ENCODE results near the gene ZNF564. TPM values are rescaled to one million over a fixed set of nuclear protein-coding genes. Genes with fewer than 3 reads are reported as not detected.

ZNF564 gene
- polyA plus RNA-seq, 6 donors from 2014 or later = 14.8 to 22.7 (median 18.7) TPM

GRCh38 chr19:12546068-12546467 lies 5.2 kb downstream of the ZNF564 start:
- H3K27ac Mint-ChIP-seq = peak overlapping the region in 2 of 6 donors; percentile 46 to 70
- peaks cover 46 to 76% (median 66%) of the 10 kb centered on the region in 3 donors for H3K4me1 Mint-ChIP-seq
- DNase-seq (no peak), ATAC-seq (ENCODE audit: low read depth in 2 of 2) (no peak)
- peaks cover 0 to 8% (median 3%) of the 10 kb centered on the region in 7 donors for H3K9me3 Mint-ChIP-seq
- no peak overlapping the region for H3K4me3 Mint-ChIP-seq
- H3K36me3 Mint-ChIP-seq = peaks cover 8 to 11% of the 10 kb centered on the region in 2 donors
- no peaks in the 10 kb centered on the region for H3K27me3 Mint-ChIP-seq

DNA sequence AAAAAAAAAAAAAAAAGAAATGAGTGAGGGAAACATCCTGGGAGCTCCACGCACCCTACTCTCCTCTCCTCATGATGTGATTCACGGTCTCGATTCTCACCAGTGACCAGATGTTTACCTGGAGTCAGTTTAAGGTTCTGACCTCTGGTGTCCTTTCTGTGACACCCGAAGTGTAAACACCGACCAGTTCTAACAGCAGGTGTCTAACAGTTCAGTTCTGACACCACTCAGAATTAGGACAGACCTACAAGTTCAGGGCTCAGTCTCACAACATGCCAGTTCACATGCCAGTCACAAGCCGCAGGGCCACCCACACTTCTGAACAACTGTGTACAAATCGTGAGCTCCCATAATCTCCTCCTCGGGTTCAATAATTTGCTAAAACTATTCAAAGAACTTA lies 6.0 kb downstream of the ZNF564 start:
- Mint-ChIP-seq H3K27me3 (no peaks in the 10 kb centered on the region), H3K27ac (peak overlapping the region in 4 of 6 donors; percentile 3 to 76 (median 27)), H3K4me1 (peaks cover 46 to 76% (median 61%) of the 10 kb centered on the region in 3 donors), H3K9me3 (peaks cover 0 to 8% (median 3%) of the 10 kb centered on the region in 7 donors), H3K36me3 (peaks cover 8 to 11% of the 10 kb centered on the region in 2 donors), H3K4me3 (no peak overlapping the region)
- DNase-seq = no peak
- no peak for ATAC-seq (ENCODE audit: low read depth in 2 of 2)

GRCh38 chr19:12544401-12544876 lies 6.8 kb downstream of the ZNF564 start:
- ATAC-seq (ENCODE audit: low read depth in 2 of 2) = no peak
- H3K27ac Mint-ChIP-seq = peak overlapping the region in 3 of 6 donors; percentile 57 to 86 (median 66)
- H3K27me3 Mint-ChIP-seq = no peaks in the 10 kb centered on the region
- DNase-seq = no peak
- H3K9me3 Mint-ChIP-seq = peaks cover 0 to 8% (median 3%) of the 10 kb centered on the region in 7 donors
- peaks cover 41 to 70% (median 60%) of the 10 kb centered on the region in 3 donors for H3K4me1 Mint-ChIP-seq
- peaks cover 8 to 11% of the 10 kb centered on the region in 2 donors for H3K36me3 Mint-ChIP-seq
- H3K4me3 Mint-ChIP-seq = peak overlapping the region in 1 of 8 donors; percentile 41

DNA sequence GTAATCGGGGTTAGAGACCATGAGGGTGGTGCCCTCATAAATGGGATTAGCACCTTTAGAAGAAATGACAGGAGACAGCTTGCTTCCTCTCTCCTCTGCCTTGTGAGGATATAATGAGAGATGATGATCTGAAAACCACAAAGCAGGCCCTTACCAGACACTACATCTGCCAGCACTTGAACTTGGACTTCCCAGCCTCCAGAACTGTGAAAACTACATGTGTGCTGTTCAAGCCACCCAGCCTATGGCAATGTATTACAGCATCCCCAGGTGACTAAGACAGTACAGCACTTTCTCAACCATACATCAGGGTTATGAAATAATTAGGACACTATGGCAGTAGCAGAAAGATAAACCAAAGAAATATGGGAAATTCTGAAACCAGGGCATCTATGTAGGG lies 7.4 kb downstream of the ZNF564 start:
- Mint-ChIP-seq H3K36me3 (peaks cover 8 to 11% of the 10 kb centered on the region in 2 donors), H3K27me3 (no peaks in the 10 kb centered on the region), H3K4me1 (peaks cover 35 to 64% (median 54%) of the 10 kb centered on the region in 3 donors), H3K4me3 (no peak overlapping the region), H3K27ac (peak overlapping the region in 1 of 6 donors; percentile 85), H3K9me3 (peaks cover 0 to 8% (median 3%) of the 10 kb centered on the region in 7 donors)
- ATAC-seq (ENCODE audit: low read depth in 2 of 2) = no peak
- no peak for DNase-seq

GRCh38 chr19:12527034-12527836 lies 24.0 kb downstream of the ZNF564 start:
- no peak overlapping the region for H3K4me3 Mint-ChIP-seq
- H3K9me3 Mint-ChIP-seq = peaks cover 10 to 94% (median 90%) of the 10 kb centered on the region in 7 donors
- H3K27me3 Mint-ChIP-seq = no peaks in the 10 kb centered on the region
- H3K27ac Mint-ChIP-seq = no peak overlapping the region
- DNase-seq (no peak), ATAC-seq (ENCODE audit: low read depth in 2 of 2) (no peak)
- H3K36me3 Mint-ChIP-seq = peaks cover 40 to 81% of the 10 kb centered on the region in 2 donors
- H3K4me1 Mint-ChIP-seq = peaks cover 0 to 7% (median 5%) of the 10 kb centered on the region in 3 donors

- no peak for DNase-seq
- ATAC-seq (ENCODE audit: low read depth in 2 of 2) = no peak
- Mint-ChIP-seq H3K4me3 (peak overlapping the region in 1 of 8 donors; percentile 12), H3K27me3 (no peaks in the 10 kb centered on the region), H3K9me3 (peaks cover 6 to 96% (median 93%) of the 10 kb centered on the region in 7 donors), H3K4me1 (peaks cover 0 to 3% (median 3%) of the 10 kb centered on the region in 3 donors), H3K36me3 (peaks cover 46 to 82% of the 10 kb centered on the region in 2 donors), H3K27ac (no peak overlapping the region)
Measured at GRCh38 chr19:12526542-12526941, 24.7 kb downstream of the ZNF564 start.

GRCh38 chr19:12521996-12522395 lies 29.3 kb downstream of the ZNF564 start:
- ATAC-seq (ENCODE audit: low read depth in 2 of 2) = no peak
- Mint-ChIP-seq H3K36me3 (peaks cover 33 to 73% of the 10 kb centered on the region in 2 donors), H3K4me1 (peaks cover 0 to 4% (median 0%) of the 10 kb centered on the region in 3 donors), H3K27me3 (no peaks in the 10 kb centered on the region), H3K9me3 (peaks cover 8 to 90% (median 85%) of the 10 kb centered on the region in 7 donors), H3K4me3 (no peak overlapping the region), H3K27ac (no peak overlapping the region)
- no peak for DNase-seq

- DNase-seq (no peak), ATAC-seq (ENCODE audit: low read depth in 2 of 2) (no peak)
- H3K27me3 Mint-ChIP-seq = peaks cover 0 to 17% (median 0%) of the 10 kb centered on the region in 3 donors
- peaks cover 5 to 29% (median 20%) of the 10 kb centered on the region in 7 donors for H3K9me3 Mint-ChIP-seq
- peak overlapping the region in 3 of 6 donors; percentile 36 to 91 (median 56) for H3K27ac Mint-ChIP-seq
- H3K36me3 Mint-ChIP-seq = peaks cover 7 to 9% of the 10 kb centered on the region in 2 donors
- peaks cover 0 to 14% (median 3%) of the 10 kb centered on the region in 3 donors for H3K4me1 Mint-ChIP-seq
- no peak overlapping the region for H3K4me3 Mint-ChIP-seq
Measured at GRCh38 chr19:12513531-12514061, 37.7 kb downstream of the ZNF564 start.

DNA sequence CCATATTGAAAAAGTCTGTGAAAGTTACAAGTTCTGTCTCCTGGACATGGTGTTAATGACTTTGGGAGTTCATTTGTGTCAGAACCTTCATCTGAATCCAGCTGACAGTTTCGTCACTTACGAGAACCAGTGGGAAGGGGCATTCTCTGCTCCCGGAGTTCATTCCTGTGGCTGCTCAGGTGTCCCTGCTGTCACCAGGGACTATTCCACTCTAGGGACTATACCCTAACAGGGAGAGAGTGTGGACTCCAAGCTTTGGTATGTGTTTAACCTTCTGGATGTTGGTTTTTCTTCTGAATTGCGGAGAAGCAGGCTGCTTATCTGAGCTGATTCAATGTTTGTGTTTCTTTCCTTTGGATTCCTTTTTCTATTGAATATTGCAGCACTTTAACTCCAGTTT lies 54.2 kb downstream of the ZNF564 start:
- DNase-seq (no peak), ATAC-seq (ENCODE audit: low read depth in 2 of 2) (no peak)
- Mint-ChIP-seq H3K27me3 (no peaks in the 10 kb centered on the region), H3K4me1 (peaks cover 10 to 16% (median 15%) of the 10 kb centered on the region in 3 donors), H3K27ac (peak overlapping the region in 3 of 6 donors; percentile 14 to 63 (median 63)), H3K9me3 (peaks cover 0 to 2% (median 0%) of the 10 kb centered on the region in 7 donors), H3K4me3 (peak overlapping the region in 3 of 8 donors; percentile 2 to 96 (median 91)), H3K36me3 (no peaks in the 10 kb centered on the region)

DNA sequence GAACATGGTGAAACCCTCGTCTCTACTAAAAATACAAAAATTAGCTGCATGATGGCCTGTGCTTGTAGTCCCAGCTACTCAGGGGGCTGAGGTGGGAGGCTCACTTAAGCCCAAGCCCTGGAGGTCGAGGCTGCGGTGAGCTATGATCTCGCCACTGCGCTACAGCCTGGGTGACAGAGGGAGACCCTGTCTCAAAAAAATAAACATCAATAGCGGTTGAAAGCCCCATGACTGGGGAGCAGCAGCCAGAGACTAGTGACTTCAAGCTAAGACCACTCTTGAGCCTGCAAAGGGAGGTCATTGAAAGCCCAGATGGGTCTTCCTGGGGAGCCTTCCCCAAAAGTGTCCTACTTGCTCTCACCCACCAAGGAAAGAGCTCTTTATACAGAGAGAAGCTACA lies 54.8 kb downstream of the ZNF564 start:
- H3K4me3 Mint-ChIP-seq = peak overlapping the region; percentile 89 to 96 (median 94)
- ATAC-seq (ENCODE audit: low read depth in 2 of 2) (no peak), DNase-seq (no peak)
- no peaks in the 10 kb centered on the region for H3K36me3 Mint-ChIP-seq
- H3K27ac Mint-ChIP-seq = peak overlapping the region in 2 of 6 donors; percentile 60 to 91
- peaks cover 0 to 2% (median 0%) of the 10 kb centered on the region in 7 donors for H3K9me3 Mint-ChIP-seq
- peaks cover 10 to 16% (median 15%) of the 10 kb centered on the region in 3 donors for H3K4me1 Mint-ChIP-seq
- H3K27me3 Mint-ChIP-seq = no peaks in the 10 kb centered on the region

- peak overlapping the region; percentile 89 to 96 (median 94) for H3K4me3 Mint-ChIP-seq
- H3K36me3 Mint-ChIP-seq = no peaks in the 10 kb centered on the region
- peaks cover 0 to 2% (median 0%) of the 10 kb centered on the region in 7 donors for H3K9me3 Mint-ChIP-seq
- no peaks in the 10 kb centered on the region for H3K27me3 Mint-ChIP-seq
- peaks cover 10 to 16% (median 15%) of the 10 kb centered on the region in 3 donors for H3K4me1 Mint-ChIP-seq
- DNase-seq (peak; percentile 91), ATAC-seq (ENCODE audit: low read depth in 2 of 2) (peak; percentile 99)
- peak overlapping the region; percentile 87 to 97 (median 91) for H3K27ac Mint-ChIP-seq
Measured at GRCh38 chr19:12495002-12495802, 56.1 kb downstream of the ZNF564 start.

- DNase-seq = no peak
- Mint-ChIP-seq H3K36me3 (no peaks in the 10 kb centered on the region), H3K27me3 (no peaks in the 10 kb centered on the region), H3K27ac (peak overlapping the region in 4 of 6 donors; percentile 39 to 71 (median 60)), H3K9me3 (peaks cover 0 to 2% (median 0%) of the 10 kb centered on the region in 7 donors), H3K4me1 (peaks cover 10 to 16% (median 15%) of the 10 kb centered on the region in 3 donors), H3K4me3 (peak overlapping the region; percentile 89 to 96 (median 94))
- ATAC-seq (ENCODE audit: low read depth in 2 of 2) = no peak
Measured at GRCh38 chr19:12494260-12494860, 56.9 kb downstream of the ZNF564 start.
